ENCODE measurements around the gene FOXP1.

DNA sequence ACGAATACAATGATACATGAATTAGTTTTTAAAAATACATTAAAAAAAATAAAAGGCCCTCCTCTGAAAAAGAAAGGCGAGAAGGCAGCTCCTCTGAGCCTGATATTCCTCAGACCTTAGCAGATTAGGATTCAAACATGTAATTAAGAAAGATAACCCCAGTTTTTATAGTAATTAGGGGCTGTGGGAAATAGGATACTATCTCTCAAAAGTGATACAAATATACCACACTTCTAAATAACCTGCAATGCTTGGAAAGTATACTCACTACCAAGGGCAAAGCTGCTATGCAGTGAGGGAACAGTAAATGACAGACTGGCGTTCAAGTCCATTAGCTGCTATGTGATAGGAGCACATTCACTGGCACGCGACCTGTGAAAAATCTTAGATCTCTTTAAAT lies 445.1 kb downstream of the FOXP1 start:
- TF ChIP-seq, protein P1, sequence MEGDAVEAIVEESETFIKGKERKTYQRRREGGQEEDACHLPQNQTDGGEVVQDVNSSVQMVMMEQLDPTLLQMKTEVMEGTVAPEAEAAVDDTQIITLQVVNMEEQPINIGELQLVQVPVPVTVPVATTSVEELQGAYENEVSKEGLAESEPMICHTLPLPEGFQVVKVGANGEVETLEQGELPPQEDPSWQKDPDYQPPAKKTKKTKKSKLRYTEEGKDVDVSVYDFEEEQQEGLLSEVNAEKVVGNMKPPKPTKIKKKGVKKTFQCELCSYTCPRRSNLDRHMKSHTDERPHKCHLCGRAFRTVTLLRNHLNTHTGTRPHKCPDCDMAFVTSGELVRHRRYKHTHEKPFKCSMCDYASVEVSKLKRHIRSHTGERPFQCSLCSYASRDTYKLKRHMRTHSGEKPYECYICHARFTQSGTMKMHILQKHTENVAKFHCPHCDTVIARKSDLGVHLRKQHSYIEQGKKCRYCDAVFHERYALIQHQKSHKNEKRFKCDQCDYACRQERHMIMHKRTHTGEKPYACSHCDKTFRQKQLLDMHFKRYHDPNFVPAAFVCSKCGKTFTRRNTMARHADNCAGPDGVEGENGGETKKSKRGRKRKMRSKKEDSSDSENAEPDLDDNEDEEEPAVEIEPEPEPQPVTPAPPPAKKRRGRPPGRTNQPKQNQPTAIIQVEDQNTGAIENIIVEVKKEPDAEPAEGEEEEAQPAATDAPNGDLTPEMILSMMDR (conservative IDR thresholded peaks at IDR 0.05; ENCODE audit: low read depth, low read length) = no peak
- no peak for TF ChIP-seq EZH2 (IDR thresholded peaks at IDR 0.05; ENCODE audit: borderline replicate concordance, low read depth, low read length, poor library complexity, severe bottlenecking)
